ENCODE measurements around the gene TNFRSF8.

Gene TNFRSF8

GRCh38 chr1:12143631-12144155, 80.6 kb downstream of the TNFRSF8 start:
- ATAC-seq = peak; percentile 49 to 63

DNA sequence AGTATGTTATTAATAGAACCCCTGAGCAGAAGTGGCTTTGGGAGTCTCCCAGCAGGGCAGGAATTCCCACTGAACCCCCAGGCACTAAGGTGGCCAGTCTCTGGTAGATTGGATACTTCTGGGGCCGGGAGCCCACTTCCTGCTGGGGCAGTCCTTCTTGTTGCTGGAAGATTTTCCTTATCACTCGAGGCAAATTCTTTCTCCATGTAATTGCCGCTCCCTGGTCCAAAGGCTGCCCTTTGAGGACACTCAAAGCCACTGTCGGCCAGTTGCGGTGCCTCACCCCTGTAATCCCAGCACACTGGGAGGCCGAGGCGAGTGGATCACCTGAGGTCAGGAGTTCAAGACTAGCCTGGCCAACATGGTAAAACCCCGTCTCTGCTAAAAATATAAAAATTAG, 81.1 kb downstream of the TNFRSF8 start:
- ATAC-seq = no peak

DNA sequence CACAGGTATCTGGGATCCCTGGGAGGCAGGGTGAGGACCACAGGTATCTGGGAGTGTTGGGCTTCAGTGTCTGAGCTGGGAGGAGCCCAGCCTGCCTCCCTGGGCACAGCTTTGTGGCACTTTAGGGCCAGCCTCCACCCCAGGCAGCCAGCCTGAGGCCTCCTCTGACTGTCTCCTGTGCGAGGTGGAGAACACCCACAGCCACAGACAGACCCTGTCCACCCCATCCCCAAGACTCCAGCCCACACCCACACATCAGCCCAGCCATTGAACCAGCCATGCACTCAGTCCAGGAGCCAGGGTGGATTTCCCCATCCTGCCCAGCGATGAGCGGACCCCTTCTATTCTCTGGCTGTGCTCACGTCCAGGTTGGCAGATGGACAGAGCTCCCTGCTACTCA, 81.9 kb downstream of the TNFRSF8 start:
- no peak for ATAC-seq

GRCh38 chr1:12145616-12146342, 82.7 kb downstream of the TNFRSF8 start:
- ATAC-seq = no peak

GRCh38 chr1:12146343-12147112, 83.4 kb downstream of the TNFRSF8 start:
- no peak for ATAC-seq

DNA sequence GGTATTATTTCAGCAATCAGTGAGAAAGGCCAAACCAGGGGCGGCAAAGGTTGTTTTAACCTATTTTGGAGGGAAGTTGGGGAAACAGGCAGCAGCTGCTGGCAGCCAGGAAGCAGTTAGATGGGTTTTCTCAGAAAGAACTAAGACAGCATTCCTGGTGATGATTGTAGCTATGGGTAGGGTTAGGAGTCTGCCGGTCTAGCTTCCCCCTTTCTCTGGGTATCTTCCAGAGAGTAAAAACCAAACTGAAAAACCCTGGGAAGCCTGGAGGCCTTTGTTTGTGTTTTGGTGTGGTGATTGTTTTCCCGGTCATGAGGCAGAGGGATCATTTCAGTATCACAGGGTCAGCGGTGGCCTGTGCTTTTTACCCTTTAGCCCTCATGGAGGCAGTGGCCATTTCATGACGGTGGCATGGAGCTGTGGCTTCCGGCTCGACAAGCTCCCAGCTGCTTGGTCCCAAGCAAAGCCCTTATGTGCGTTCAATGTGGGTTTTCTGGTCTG, 84.1 kb downstream of the TNFRSF8 start:
- no peak for ATAC-seq

GRCh38 chr1:12148160-12148957, 85.3 kb downstream of the TNFRSF8 start:
- no peak for ATAC-seq

- no peak for ATAC-seq
Observed at GRCh38 chr1:12148958-12149790, 86.1 kb downstream of the TNFRSF8 start.

GRCh38 chr1:12149791-12150175, 86.7 kb downstream of the TNFRSF8 start:
- ATAC-seq = no peak

GRCh38 chr1:12150456-12151200, 87.5 kb downstream of the TNFRSF8 start:
- ATAC-seq = peak; percentile 40 to 45

DNA sequence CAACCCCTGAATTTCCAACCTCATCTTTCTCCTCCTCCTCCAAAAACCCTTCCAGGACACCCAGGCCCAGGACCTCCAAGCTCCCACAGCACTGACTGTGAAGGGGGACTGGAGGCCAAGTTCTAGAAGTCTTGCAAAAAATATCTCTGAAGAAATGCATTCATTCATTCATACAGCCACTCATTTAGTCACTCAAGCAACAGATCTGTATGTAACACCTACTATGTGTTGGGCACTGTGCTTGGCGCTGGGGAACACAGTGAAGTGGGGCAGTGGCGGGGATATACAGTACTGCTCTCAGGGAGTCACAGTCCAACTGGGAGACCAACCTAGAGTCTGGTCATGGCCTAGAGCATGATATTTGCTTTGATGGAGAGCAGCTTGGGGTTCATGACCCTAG, 88.4 kb downstream of the TNFRSF8 start:
- no peak for ATAC-seq

DNA sequence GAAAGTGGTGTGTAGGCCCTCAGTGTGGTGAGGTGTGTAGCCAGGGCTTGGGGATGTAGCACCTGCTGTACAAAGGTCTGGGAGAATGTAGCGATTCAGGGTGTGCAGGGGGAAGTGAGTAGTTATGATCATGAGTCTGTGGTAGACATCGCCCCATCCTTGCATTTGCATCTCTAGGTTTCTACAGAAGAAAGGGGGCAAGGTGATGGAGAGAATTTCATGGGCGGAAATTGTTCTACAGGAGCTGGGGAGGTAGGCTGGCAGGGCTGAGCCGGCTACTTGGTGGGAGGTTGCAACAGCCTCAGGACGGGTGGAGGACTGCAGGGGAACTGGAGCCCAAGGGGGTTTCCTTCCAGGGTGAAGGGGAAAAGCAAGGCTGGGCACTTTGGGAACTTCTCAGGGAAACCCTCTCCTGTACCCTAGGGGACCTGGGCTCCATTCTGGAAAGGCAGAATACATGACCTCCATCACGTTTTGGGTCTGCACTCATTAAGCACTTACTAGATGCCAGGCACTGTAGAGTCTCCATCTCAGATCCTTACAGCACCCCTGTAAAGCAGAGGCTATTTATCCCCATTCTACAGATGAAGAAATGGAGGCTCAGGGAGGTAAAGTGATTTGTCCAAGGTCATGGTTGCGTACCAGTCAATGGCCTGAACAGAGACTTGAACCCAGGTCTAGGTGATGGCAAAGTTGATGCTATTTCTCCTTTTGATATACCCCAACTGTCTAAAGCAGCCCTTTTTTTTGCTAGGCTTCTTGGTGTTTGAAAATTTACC, 89.2 kb downstream of the TNFRSF8 start:
- ATAC-seq = peak; percentile 62 to 67

- ATAC-seq = no peak
Observed at GRCh38 chr1:12153181-12153785, 90.2 kb downstream of the TNFRSF8 start.

GRCh38 chr1:12155328-12155727, 92.2 kb downstream of the TNFRSF8 start:
- ATAC-seq = no peak

DNA sequence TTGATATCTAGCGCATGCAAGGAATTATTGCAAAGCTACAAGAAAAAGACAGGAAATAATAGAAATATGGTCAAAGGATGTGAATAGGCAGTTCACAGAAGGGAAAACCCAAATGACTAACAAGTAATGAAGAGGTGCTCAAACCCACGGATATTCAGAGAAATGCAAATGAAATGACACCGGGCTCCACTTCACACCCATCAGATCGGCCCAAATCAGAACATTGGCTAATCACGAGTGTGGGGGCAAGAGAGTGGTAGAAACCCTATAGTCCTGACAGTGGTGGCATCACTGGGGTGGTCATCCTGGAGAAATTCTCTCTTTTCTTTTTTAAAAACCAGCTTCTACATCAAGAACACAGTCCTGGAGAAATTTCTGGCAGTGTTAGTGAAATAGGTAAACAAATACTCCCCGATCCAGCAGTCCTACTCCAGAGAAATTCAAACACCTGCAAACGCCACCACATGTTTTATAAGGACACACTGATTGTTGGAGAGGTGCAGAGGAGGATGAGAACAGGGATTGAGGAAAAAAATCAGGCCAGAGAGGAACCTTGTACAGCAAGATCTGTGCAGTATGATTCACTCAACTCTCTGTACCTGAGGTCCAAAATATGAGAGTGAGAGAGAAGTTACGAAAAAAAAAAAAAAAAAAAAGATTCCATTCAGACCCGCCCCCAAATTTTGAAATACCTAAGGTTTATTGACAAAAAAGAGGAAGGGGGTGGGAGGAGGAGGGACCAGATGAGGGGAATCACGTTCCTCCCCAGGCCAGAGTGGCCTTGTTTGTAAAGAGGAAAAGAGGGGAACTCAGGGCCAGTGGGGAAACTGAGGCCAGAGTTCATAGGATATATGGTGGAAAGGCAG, 94.5 kb downstream of the TNFRSF8 start:
- peak; percentile 67 to 68 for ATAC-seq

- ATAC-seq = peak; percentile 15 to 19
Observed at GRCh38 chr1:12158357-12159092, 95.4 kb downstream of the TNFRSF8 start.

GRCh38 chr1:12159816-12160215, 96.7 kb downstream of the TNFRSF8 start:
- no peak for ATAC-seq

GRCh38 chr1:12161324-12161661, 98.2 kb downstream of the TNFRSF8 start:
- ATAC-seq = no peak
